HepG2 (cell line): ENCODE results near the gene OGFR. TPM values are rescaled to one million over a fixed set of nuclear protein-coding genes. Genes with fewer than 3 reads are reported as not detected.

Experiments used
- CENPBD1 ChIP-seq: sonication (generic); formaldehyde crosslinking; IDR thresholded peaks from 2 replicates; pipeline ENCODE4 v1.8.0; 2022; ENCODE audit warnings: missing genetic modification reagents, low read depth, mild to moderate bottlenecking, borderline replicate concordance
- FOXJ3 ChIP-seq: sonication (generic); formaldehyde crosslinking; IDR thresholded peaks from 2 replicates; pipeline ENCODE4 v1.4.0; 2020; ENCODE audit warnings: missing genetic modification reagents, mild to moderate bottlenecking, borderline replicate concordance
- HMG20A ChIP-seq: IDR thresholded peaks from 2 replicates; pipeline ENCODE4 v1.6.1; 2016; ENCODE audit warnings: borderline replicate concordance
- HNF1A ChIP-seq, 2 experiments: sonication (generic) in 1 of 2; formaldehyde crosslinking in 1 of 2; IDR thresholded peaks; 2 replicates each; pipeline versions ENCODE4 v1.4.0 to v1.6.1; 2016 to 2020; ENCODE audit warnings: borderline replicate concordance in 1 of 2, low read depth in 1 of 2, mild to moderate bottlenecking in 1 of 2, missing genetic modification reagents in 1 of 2
- MLLT10 ChIP-seq: sonication (generic); formaldehyde crosslinking; IDR thresholded peaks from 2 replicates; pipeline ENCODE4 v1.4.0; 2020; ENCODE audit warnings: missing genetic modification reagents
- MYNN ChIP-seq: sonication (generic); formaldehyde crosslinking; IDR thresholded peaks from 2 replicates; pipeline ENCODE4 v1.4.0; 2020; ENCODE audit warnings: mild to moderate bottlenecking, low read depth, missing genetic modification reagents
- ZNF143 ChIP-seq: sonication (generic); formaldehyde crosslinking; IDR thresholded peaks from 2 replicates; pipeline ENCODE4 v1.4.0; 2020; ENCODE audit warnings: missing genetic modification reagents
- ZNF343 ChIP-seq: sonication (generic); formaldehyde crosslinking; IDR thresholded peaks from 2 replicates; pipeline ENCODE4 v1.4.0; 2020; ENCODE audit warnings: mild to moderate bottlenecking, missing genetic modification reagents
- ZNF44 ChIP-seq: sonication (generic); formaldehyde crosslinking; IDR thresholded peaks from 2 replicates; pipeline ENCODE4 v1.5.1; 2020; ENCODE audit warnings: mild to moderate bottlenecking, missing genetic modification reagents
- ZNF597 ChIP-seq: sonication (generic); formaldehyde crosslinking; IDR thresholded peaks from 2 replicates; pipeline ENCODE4 v1.5.0; 2020; ENCODE audit warnings: missing genetic modification reagents
- polyA plus RNA-seq, 8 experiments: library from polyadenylated mRNA; depleted of rRNA in 3 of 8; stranded (reverse) in 7 of 8; unstranded in 1 of 8; fragments of >200 nt; fragmentation: Illumina TruSeq in 4 of 8; extraction: Trizol in 4 of 8; gene quantifications; 2 replicates each; pipeline versions ENCODE4 v1.2.1 to v1.2.3, GENCODE V29; 2011 to 2016; ENCODE audit warnings: low read depth in 4 of 8, missing spikeins in 1 of 8, mixed read lengths in 1 of 8; ENCODE audit not compliant: insufficient read depth in 1 of 8
- total RNA-seq, 5 experiments: library from RNA; depleted of rRNA; stranded (reverse); fragments of >200 nt; fragmentation: Illumina TruSeq; extraction: Trizol; gene quantifications; 2 replicates each; pipeline ENCODE4 v1.2.3, GENCODE V29; 2016; ENCODE audit warnings: low read depth in 1 of 5
- TF ChIP-seq, protein P1 (sequence below): sonication (generic); formaldehyde crosslinking; IDR thresholded peaks from 2 replicates; pipeline ENCODE4 v1.4.0; 2020; ENCODE audit warnings: mild to moderate bottlenecking, missing genetic modification reagents, borderline replicate concordance
- TF ChIP-seq, protein P2 (sequence below): sonication (generic); formaldehyde crosslinking; IDR thresholded peaks from 2 replicates; pipeline ENCODE4 v1.4.0; 2020; ENCODE audit warnings: missing genetic modification reagents
- TF ChIP-seq, protein P3 (sequence below): sonication (generic); formaldehyde crosslinking; IDR thresholded peaks from 2 replicates; pipeline ENCODE4 v1.4.0; 2020; ENCODE audit warnings: missing genetic modification reagents

The OGFR gene
- total and polyA plus RNA-seq, 2 of the 13 experiments (the other 11 are each of a cell fraction or from before 2014, with no cell fraction given): 47.7 to 81.8 TPM

DNA sequence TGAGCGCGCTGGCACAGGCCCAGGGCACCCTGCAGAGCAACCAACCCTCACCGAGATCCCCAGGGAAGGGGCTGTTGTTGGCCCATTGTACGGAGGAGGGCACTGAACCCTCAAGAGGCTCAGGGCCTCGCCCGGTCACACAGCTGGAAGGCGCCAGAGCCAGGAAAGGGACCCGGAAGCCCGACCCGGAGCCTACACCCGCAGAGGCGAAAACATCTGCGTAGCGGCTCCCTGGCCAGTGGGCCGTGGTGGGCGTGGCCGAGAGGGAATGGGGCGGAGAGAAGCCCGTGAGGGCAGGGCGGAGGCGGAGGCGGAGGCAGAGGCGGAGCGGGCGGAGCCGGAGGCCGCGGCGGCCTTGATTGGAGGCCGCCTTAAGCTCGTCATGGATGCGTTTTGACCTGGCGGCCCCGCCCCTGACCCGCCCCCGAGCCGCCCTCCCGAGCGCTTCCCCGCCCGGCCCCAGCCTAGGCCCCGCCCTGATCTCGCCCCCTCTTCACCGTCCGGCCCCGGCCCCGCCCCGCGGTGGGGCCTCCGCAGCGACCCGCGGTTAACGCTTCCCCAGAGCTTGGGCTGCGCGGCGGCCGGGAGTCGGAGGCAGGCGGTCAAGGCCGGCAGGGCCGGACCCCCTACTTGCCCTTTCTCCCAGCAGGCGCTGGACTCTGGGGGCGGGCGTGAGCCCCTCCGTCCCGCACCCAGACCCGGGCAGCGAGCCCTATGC is 10.5 kb upstream of the OGFR start (continued):
- TF ChIP-seq, protein P1, sequence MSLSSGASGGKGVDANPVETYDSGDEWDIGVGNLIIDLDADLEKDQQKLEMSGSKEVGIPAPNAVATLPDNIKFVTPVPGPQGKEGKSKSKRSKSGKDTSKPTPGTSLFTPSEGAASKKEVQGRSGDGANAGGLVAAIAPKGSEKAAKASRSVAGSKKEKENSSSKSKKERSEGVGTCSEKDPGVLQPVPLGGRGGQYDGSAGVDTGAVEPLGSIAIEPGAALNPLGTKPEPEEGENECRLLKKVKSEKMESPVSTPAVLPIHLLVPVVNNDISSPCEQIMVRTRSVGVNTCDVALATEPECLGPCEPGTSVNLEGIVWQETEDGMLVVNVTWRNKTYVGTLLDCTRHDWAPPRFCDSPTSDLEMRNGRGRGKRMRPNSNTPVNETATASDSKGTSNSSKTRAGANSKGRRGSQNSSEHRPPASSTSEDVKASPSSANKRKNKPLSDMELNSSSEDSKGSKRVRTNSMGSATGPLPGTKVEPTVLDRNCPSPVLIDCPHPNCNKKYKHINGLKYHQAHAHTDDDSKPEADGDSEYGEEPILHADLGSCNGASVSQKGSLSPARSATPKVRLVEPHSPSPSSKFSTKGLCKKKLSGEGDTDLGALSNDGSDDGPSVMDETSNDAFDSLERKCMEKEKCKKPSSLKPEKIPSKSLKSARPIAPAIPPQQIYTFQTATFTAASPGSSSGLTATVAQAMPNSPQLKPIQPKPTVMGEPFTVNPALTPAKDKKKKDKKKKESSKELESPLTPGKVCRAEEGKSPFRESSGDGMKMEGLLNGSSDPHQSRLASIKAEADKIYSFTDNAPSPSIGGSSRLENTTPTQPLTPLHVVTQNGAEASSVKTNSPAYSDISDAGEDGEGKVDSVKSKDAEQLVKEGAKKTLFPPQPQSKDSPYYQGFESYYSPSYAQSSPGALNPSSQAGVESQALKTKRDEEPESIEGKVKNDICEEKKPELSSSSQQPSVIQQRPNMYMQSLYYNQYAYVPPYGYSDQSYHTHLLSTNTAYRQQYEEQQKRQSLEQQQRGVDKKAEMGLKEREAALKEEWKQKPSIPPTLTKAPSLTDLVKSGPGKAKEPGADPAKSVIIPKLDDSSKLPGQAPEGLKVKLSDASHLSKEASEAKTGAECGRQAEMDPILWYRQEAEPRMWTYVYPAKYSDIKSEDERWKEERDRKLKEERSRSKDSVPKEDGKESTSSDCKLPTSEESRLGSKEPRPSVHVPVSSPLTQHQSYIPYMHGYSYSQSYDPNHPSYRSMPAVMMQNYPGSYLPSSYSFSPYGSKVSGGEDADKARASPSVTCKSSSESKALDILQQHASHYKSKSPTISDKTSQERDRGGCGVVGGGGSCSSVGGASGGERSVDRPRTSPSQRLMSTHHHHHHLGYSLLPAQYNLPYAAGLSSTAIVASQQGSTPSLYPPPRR (CRISPR knock-in tag): no peak; the same call in 1 of the 2 replicates
- TF ChIP-seq CENPBD1 (no peak; the same call in 1 of the 2 replicates), ZNF343 (CRISPR knock-in tag) (peak; percentile 92), ZNF143 (CRISPR knock-in tag) (no peak), HMG20A (CRISPR knock-in tag) (no peak), MYNN (CRISPR knock-in tag) (no peak; the same call in 1 of the 2 replicates), ZNF44 (CRISPR knock-in tag) (no peak; the same call in 1 of the 2 replicates), HNF1A (IDR thresholded peaks at IDR 0.05; ENCODE audit: low read depth) (no peak), HNF1A (CRISPR knock-in tag; IDR thresholded peaks at IDR 0.05; ENCODE audit: borderline replicate concordance) (peak; percentile 34), ZNF597 (no peak), FOXJ3 (no peak), MLLT10 (CRISPR knock-in tag) (no peak)
- TF ChIP-seq, protein P2, sequence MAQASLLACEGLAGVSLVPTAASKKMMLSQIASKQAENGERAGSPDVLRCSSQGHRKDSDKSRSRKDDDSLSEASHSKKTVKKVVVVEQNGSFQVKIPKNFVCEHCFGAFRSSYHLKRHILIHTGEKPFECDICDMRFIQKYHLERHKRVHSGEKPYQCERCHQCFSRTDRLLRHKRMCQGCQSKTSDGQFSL (CRISPR knock-in tag): 0 out of 2 replicates have a peak, but pooled peaks have one; percentile 32
- TF ChIP-seq, protein P3, sequence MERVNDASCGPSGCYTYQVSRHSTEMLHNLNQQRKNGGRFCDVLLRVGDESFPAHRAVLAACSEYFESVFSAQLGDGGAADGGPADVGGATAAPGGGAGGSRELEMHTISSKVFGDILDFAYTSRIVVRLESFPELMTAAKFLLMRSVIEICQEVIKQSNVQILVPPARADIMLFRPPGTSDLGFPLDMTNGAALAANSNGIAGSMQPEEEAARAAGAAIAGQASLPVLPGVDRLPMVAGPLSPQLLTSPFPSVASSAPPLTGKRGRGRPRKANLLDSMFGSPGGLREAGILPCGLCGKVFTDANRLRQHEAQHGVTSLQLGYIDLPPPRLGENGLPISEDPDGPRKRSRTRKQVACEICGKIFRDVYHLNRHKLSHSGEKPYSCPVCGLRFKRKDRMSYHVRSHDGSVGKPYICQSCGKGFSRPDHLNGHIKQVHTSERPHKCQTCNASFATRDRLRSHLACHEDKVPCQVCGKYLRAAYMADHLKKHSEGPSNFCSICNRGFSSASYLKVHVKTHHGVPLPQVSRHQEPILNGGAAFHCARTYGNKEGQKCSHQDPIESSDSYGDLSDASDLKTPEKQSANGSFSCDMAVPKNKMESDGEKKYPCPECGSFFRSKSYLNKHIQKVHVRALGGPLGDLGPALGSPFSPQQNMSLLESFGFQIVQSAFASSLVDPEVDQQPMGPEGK (CRISPR knock-in tag): peak; percentile 85
